Fibroblast of lung (primary cell): Measurements from ENCODE around the gene KCNJ14. TPM values are rescaled to one million over a fixed set of nuclear protein-coding genes. Genes with fewer than 3 reads are reported as not detected.

Experiments used
- DNase-seq, 2 donors: peaks; one replicate each; pipeline versions ENCODE4 v3.0.0 to v3.0.0-alpha.2; 2010; ENCODE audit warnings: low read depth in 2 of 2
- H2AFZ ChIP-seq: 2 replicates; pipeline ENCODE4 v1.5.1; 2012; ENCODE audit warnings: low read length, control low read depth, inconsistent platforms
- H3K27ac ChIP-seq: 2 replicates; pipeline ENCODE4 v1.5.1; 2011; ENCODE audit warnings: low read length, control low read depth; ENCODE audit not compliant: insufficient read depth
- H3K27me3 ChIP-seq: 2 replicates; pipeline ENCODE4 v1.5.1; 2011; ENCODE audit warnings: mild to moderate bottlenecking, low read length; ENCODE audit not compliant: control insufficient read depth, insufficient read depth
- H3K36me3 ChIP-seq: 2 replicates; pipeline ENCODE4 v1.5.1; 2011; ENCODE audit warnings: low read length; ENCODE audit not compliant: control insufficient read depth, insufficient read depth
- H3K4me1 ChIP-seq: 2 replicates; pipeline ENCODE4 v1.5.1; 2011; ENCODE audit warnings: low read length; ENCODE audit not compliant: control insufficient read depth, insufficient read depth; ENCODE audit errors: extremely low read depth
- H3K4me2 ChIP-seq: 2 replicates; pipeline ENCODE4 v1.5.1; 2011; ENCODE audit warnings: low read length, control low read depth; ENCODE audit not compliant: insufficient read depth; ENCODE audit errors: extremely low read depth
- H3K4me3 ChIP-seq, 4 experiments: fragments of 200-600 bp in 1 of 4; sonication (generic) in 1 of 4; replicated peaks in 1 of 4; 2 replicates each; pipeline ENCODE4 v1.5.1; 2011 to 2016; ENCODE audit warnings: low read length in 4 of 4, low read depth in 3 of 4, mild to moderate bottlenecking in 3 of 4, control low read depth in 2 of 4, inconsistent platforms in 1 of 4, mixed read lengths in 1 of 4; ENCODE audit not compliant: insufficient read depth in 1 of 4; ENCODE audit errors: control extremely low read depth in 1 of 4
- H3K79me2 ChIP-seq: 2 replicates; pipeline ENCODE4 v1.5.1; 2012; ENCODE audit warnings: mild to moderate bottlenecking, low read length, inconsistent platforms; ENCODE audit not compliant: control insufficient read depth, insufficient read depth
- H3K9ac ChIP-seq: 2 replicates; pipeline ENCODE4 v1.5.1; 2011; ENCODE audit warnings: mild to moderate bottlenecking, low read length, control low read depth; ENCODE audit not compliant: insufficient read depth
- H3K9me3 ChIP-seq: 2 replicates; pipeline ENCODE4 v1.5.1; 2012; ENCODE audit warnings: low read depth, low read length; ENCODE audit not compliant: control insufficient read depth, insufficient read depth
- H4K20me1 ChIP-seq: 2 replicates; pipeline ENCODE4 v1.5.1; 2011; ENCODE audit warnings: low read length; ENCODE audit not compliant: control insufficient read depth, insufficient read depth; ENCODE audit errors: extremely low read depth
- CTCF ChIP-seq, 2 donors: IDR thresholded peaks in 1 of 2; conservative IDR thresholded peaks in 1 of 2; 1 replicate in 1 of 2; 2 replicates in 1 of 2; pipeline ENCODE4 v1.5.1; 2011 to 2012; ENCODE audit warnings: low read length in 2 of 2, control low read depth in 1 of 2, inconsistent platforms in 1 of 2, low read depth in 1 of 2, mild to moderate bottlenecking in 1 of 2
- EZH2 ChIP-seq: IDR thresholded peaks from 2 replicates; pipeline ENCODE4 v1.5.1; 2012; ENCODE audit warnings: low read length, control low read depth, mild to moderate bottlenecking; ENCODE audit errors: missing control alignments
- polyA plus RNA-seq, 2 donors: library from polyadenylated mRNA; depleted of rRNA in 1 of 2; stranded (reverse) in 1 of 2; unstranded in 1 of 2; fragments of >200 nt; gene quantifications; 2 replicates each; pipeline ENCODE4 v1.2.1, GENCODE V29; 2011 to 2012; ENCODE audit warnings: missing spikeins in 1 of 2
- total RNA-seq: library from RNA; depleted of rRNA; stranded (reverse); fragments of >200 nt; gene quantifications from 2 replicates; pipeline ENCODE4 v1.2.1, GENCODE V29; 2014

Gene KCNJ14
- total and polyA plus RNA-seq, 2 donors (not counting 1 experiment from before 2014, with no cell fraction given): 0.15 to 0.50 TPM

- DNase-seq: no peak
- no peak overlapping the region for H3K27ac ChIP-seq
- peaks cover 24% of the 10 kb centered on the region for H3K4me1 ChIP-seq
- H4K20me1 ChIP-seq: no peaks in the 10 kb centered on the region
- H3K4me2 ChIP-seq: peak overlapping the region; percentile 44
- no peak overlapping the region for H2AFZ ChIP-seq
- H3K36me3 ChIP-seq: peaks cover 7% of the 10 kb centered on the region
- H3K79me2 ChIP-seq: no peaks in the 10 kb centered on the region
- TF ChIP-seq EZH2 (no peak), CTCF (conservative IDR thresholded peaks at IDR 0.05 in 1 of 2, IDR thresholded peaks at IDR 0.05 in 1 of 2; ENCODE audit: low read depth in 1 of 2, low read length in 2 of 2) (no peak)
- no peak overlapping the region for H3K9ac ChIP-seq
- H3K9me3 ChIP-seq: no peaks in the 10 kb centered on the region
- no peaks in the 10 kb centered on the region for H3K27me3 ChIP-seq
- H3K4me3 ChIP-seq: no peak overlapping the region
Measured at GRCh38 chr19:48479686-48480085, 24.3 kb downstream of the KCNJ14 start.

GRCh38 chr19:48480183-48480557 lies 24.8 kb downstream of the KCNJ14 start:
- Histone ChIP-seq H3K9me3 (no peaks in the 10 kb centered on the region), H3K9ac (peak overlapping the region; percentile 43), H2AFZ (no peak overlapping the region), H3K4me3 (peak overlapping the region in 3 of 4 experiments; percentile 11 to 51 (median 32)), H4K20me1 (no peaks in the 10 kb centered on the region), H3K36me3 (peaks cover 6% of the 10 kb centered on the region), H3K27me3 (no peaks in the 10 kb centered on the region), H3K79me2 (no peaks in the 10 kb centered on the region), H3K4me2 (peak overlapping the region; percentile 44), H3K4me1 (peaks cover 24% of the 10 kb centered on the region), H3K27ac (peak overlapping the region; percentile 50)
- no peak for TF ChIP-seq CTCF (conservative IDR thresholded peaks at IDR 0.05 in 1 of 2, IDR thresholded peaks at IDR 0.05 in 1 of 2; ENCODE audit: low read depth in 1 of 2, low read length in 2 of 2)
- TF ChIP-seq EZH2: no peak
- DNase-seq: peak in 1 of 2 donors; percentile 29

- no peaks in the 10 kb centered on the region for H4K20me1 ChIP-seq
- peaks cover 24% of the 10 kb centered on the region for H3K4me1 ChIP-seq
- peaks cover 1% of the 10 kb centered on the region for H3K36me3 ChIP-seq
- H3K9ac ChIP-seq: peak overlapping the region; percentile 43
- peak overlapping the region; percentile 44 for H3K4me2 ChIP-seq
- H3K9me3 ChIP-seq: no peaks in the 10 kb centered on the region
- peak; percentile 48 to 67 for DNase-seq
- no peaks in the 10 kb centered on the region for H3K27me3 ChIP-seq
- no peak for TF ChIP-seq EZH2
- no peak for TF ChIP-seq CTCF (conservative IDR thresholded peaks at IDR 0.05 in 1 of 2, IDR thresholded peaks at IDR 0.05 in 1 of 2; ENCODE audit: low read depth in 1 of 2, low read length in 2 of 2)
- H3K4me3 ChIP-seq: peak overlapping the region in 3 of 4 experiments; percentile 11 to 51 (median 32)
- H3K79me2 ChIP-seq: no peaks in the 10 kb centered on the region
- H2AFZ ChIP-seq: no peak overlapping the region
- H3K27ac ChIP-seq: peak overlapping the region; percentile 50
Measured at GRCh38 chr19:48480558-48481500, 25.5 kb downstream of the KCNJ14 start.
